GM18517 (cell line): ENCODE measurements around the gene RNF150.

Experiments used
- ATAC-seq: cut with Tn5 transposase; IDR thresholded peaks from one replicate; pipeline ENCODE4 v1.9.1; 2021; ENCODE audit warnings: mild to moderate bottlenecking, moderate library complexity; ENCODE audit not compliant: unreplicated experiment

Gene RNF150

GRCh38 chr4:140869446-140869845 is 263.8 kb downstream of the RNF150 start:
- ATAC-seq: no peak

GRCh38 chr4:140867356-140867755 is 265.9 kb downstream of the RNF150 start:
- no peak for ATAC-seq

GRCh38 chr4:140866492-140867005 is 266.7 kb downstream of the RNF150 start:
- ATAC-seq: no peak

GRCh38 chr4:140865253-140866217 is 267.7 kb downstream of the RNF150 start:
- no peak for ATAC-seq

GRCh38 chr4:140863197-140863596 is 270.1 kb downstream of the RNF150 start:
- ATAC-seq: peak; percentile 47

- no peak for ATAC-seq
These were observed 271.2 kb downstream of the RNF150 start for GRCh38 chr4:140862177-140862442.

GRCh38 chr4:140861359-140862176 is 271.7 kb downstream of the RNF150 start:
- peak; percentile 66 for ATAC-seq

- no peak for ATAC-seq
These were observed 274.4 kb downstream of the RNF150 start for GRCh38 chr4:140858897-140859296.

GRCh38 chr4:140857111-140857510 is 276.2 kb downstream of the RNF150 start:
- no peak for ATAC-seq

GRCh38 chr4:140856621-140857062 is 276.6 kb downstream of the RNF150 start:
- no peak for ATAC-seq

GRCh38 chr4:140854168-140854567 is 279.1 kb downstream of the RNF150 start:
- ATAC-seq: no peak

- ATAC-seq: no peak
These were observed 281.5 kb downstream of the RNF150 start for GRCh38 chr4:140851804-140852203.

GRCh38 chr4:140851032-140851636 is 282.1 kb downstream of the RNF150 start:
- peak; percentile 70 for ATAC-seq

- no peak for ATAC-seq
These were observed 283.7 kb downstream of the RNF150 start for GRCh38 chr4:140849526-140849925.

GRCh38 chr4:140846736-140847135 is 286.5 kb downstream of the RNF150 start:
- ATAC-seq: no peak

- no peak for ATAC-seq
These were observed 289.2 kb downstream of the RNF150 start for GRCh38 chr4:140844061-140844460.

- no peak for ATAC-seq
These were observed 292.1 kb downstream of the RNF150 start for GRCh38 chr4:140841186-140841585.

- no peak for ATAC-seq
These were observed 293.1 kb downstream of the RNF150 start for GRCh38 chr4:140839888-140840790.

GRCh38 chr4:140839406-140839805 is 293.9 kb downstream of the RNF150 start:
- ATAC-seq: no peak

- ATAC-seq: no peak
These were observed 295.5 kb downstream of the RNF150 start for GRCh38 chr4:140837736-140838135.
